Stimulated activated CD4-positive, alpha-beta T cell treated with anti-CD3 and anti-CD28 coated beads, Interleukin-4, amount 100 ng/mL, for 1 hour (primary cell): ENCODE data around the gene CSNK2A1.
"Not testable (repeated sequence)": the region's sequence is repeated elsewhere in the genome, so short reads cannot be mapped to it uniquely, and the experiment has no call there.

Experiments
- DNase-seq: peaks from one replicate; pipeline ENCODE4 v3.0.0-alpha.2; 2020

CSNK2A1 gene

GRCh38 chr20:543369-544152 is at the start of gene CSNK2A1:
TSS of gene CSNK2A1 (minus strand) at chr20:543790. CDS start at chr20:508551, 35,239 bp downstream.
- peak; percentile 95 for DNase-seq

GRCh38 chr20:592506-592905 is 48.9 kb upstream of the CSNK2A1 start:
- no peak for DNase-seq

GRCh38 chr20:591941-592340 is 48.4 kb upstream of the CSNK2A1 start:
- no peak for DNase-seq

GRCh38 chr20:588932-589672 is 45.5 kb upstream of the CSNK2A1 start:
- no peak for DNase-seq

GRCh38 chr20:588476-588875 is 44.9 kb upstream of the CSNK2A1 start:
- no peak for DNase-seq

GRCh38 chr20:584971-585301 is 41.3 kb upstream of the CSNK2A1 start:
- DNase-seq, result no peak

GRCh38 chr20:584161-584970 is 40.8 kb upstream of the CSNK2A1 start:
- no peak for DNase-seq

GRCh38 chr20:582204-582603 is 38.6 kb upstream of the CSNK2A1 start:
- DNase-seq, result no peak

GRCh38 chr20:578940-579690 is 35.5 kb upstream of the CSNK2A1 start:
- DNase-seq, result not testable (repeated sequence)

GRCh38 chr20:577167-577791 is 33.7 kb upstream of the CSNK2A1 start:
- no peak for DNase-seq

- DNase-seq, result no peak
Measured at GRCh38 chr20:576156-576555, 32.6 kb upstream of the CSNK2A1 start.

- DNase-seq, result no peak
Measured at GRCh38 chr20:575230-575629, 31.6 kb upstream of the CSNK2A1 start.

- DNase-seq, result no peak
Measured at GRCh38 chr20:574297-574942, 30.8 kb upstream of the CSNK2A1 start.

- DNase-seq, result no peak
Measured at GRCh38 chr20:573414-574296, 30.1 kb upstream of the CSNK2A1 start.

GRCh38 chr20:572727-573126 is 29.1 kb upstream of the CSNK2A1 start:
- no peak for DNase-seq

- DNase-seq, result no peak
Measured at GRCh38 chr20:571754-572441, 28.3 kb upstream of the CSNK2A1 start.

- DNase-seq, result no peak
Measured at GRCh38 chr20:568673-569415, 25.3 kb upstream of the CSNK2A1 start.

- no peak for DNase-seq
Measured at GRCh38 chr20:568097-568652, 24.6 kb upstream of the CSNK2A1 start.

- DNase-seq, result no peak
Measured at GRCh38 chr20:564192-564591, 20.6 kb upstream of the CSNK2A1 start.
